K562 (cell line): ENCODE data around the gene TTLL9. TPM values are rescaled to one million over a fixed set of nuclear protein-coding genes. Genes with fewer than 3 reads are reported as not detected.

Experiments used
- ATAC-seq: fragments of 200-7000 bp; cut with Tn5 transposase; 3 replicates; pipeline ENCODE4 v1.9.1; 2020; ENCODE audit warnings: moderate library complexity
- BruUV-seq: library from RNA; stranded (reverse); fragments of 400-500 nt; replicated peaks from 2 replicates; lab custom pipeline; 2021; lab: Mats Ljungman, UMichigan
- CTCF ChIA-PET: fragments of 300-600 bp; formaldehyde crosslinking; extraction: SDS; loops from one replicate; lab custom pipeline; 2021; ENCODE audit warnings: low intra/inter-chr PET ratio; lab: Yijun Ruan, JAX
- POLR2A ChIA-PET: fragments of 300-600, 350-650 bp; sonication (Branson Sonifier 250); formaldehyde crosslinking; extraction: SDS; loops from one replicate; lab custom pipeline; 2021; ENCODE audit warnings: antibody characterized with exemption, inconsistent platforms; lab: Yijun Ruan, JAX
- DNase-seq, 4 experiments: peaks; one replicate each; pipeline versions ENCODE4 v3.0.0 to v3.0.0-alpha.2; 2011 to 2018; ENCODE audit warnings: low spot score in 3 of 4, mixed read lengths in 3 of 4; ENCODE audit errors: extremely low read depth in 1 of 4
- FAIRE-seq: peaks from 2 replicates; lab custom pipeline; 2011; peaks lifted over from hg19 to GRCh38; lab: Jason Lieb, UNC
- H2AFZ ChIP-seq: 2 replicates; pipeline ENCODE4 v1.6.0; 2011; ENCODE audit warnings: low read depth, low read length, control low read depth, inconsistent platforms
- H3K27ac ChIP-seq: fragments of 200-600 bp; 3 replicates; pipeline ENCODE4 v1.8.0; 2011; ENCODE audit warnings: low read depth, mild to moderate bottlenecking, control low read depth, inconsistent platforms, low read length, moderate library complexity, mixed read lengths; ENCODE audit errors: extremely low read depth
- H3K27me3 ChIP-seq, 2 experiments: fragments of 300-600 bp in 1 of 2; 2 replicates in 1 of 2; 3 replicates in 1 of 2; pipeline versions ENCODE4 v1.6.0 to v1.8.0; 2011; ENCODE audit warnings: inconsistent platforms in 2 of 2, low read length in 2 of 2, mild to moderate bottlenecking in 1 of 2, mixed read lengths in 1 of 2, moderate library complexity in 1 of 2; ENCODE audit not compliant: control insufficient read depth in 2 of 2, insufficient read depth in 2 of 2
- H3K36me3 ChIP-seq: fragments of 300-600 bp; 3 replicates; pipeline ENCODE4 v1.8.0; 2011; ENCODE audit warnings: mild to moderate bottlenecking, low read length, inconsistent platforms; ENCODE audit not compliant: control insufficient read depth, insufficient read depth
- H3K4me1 ChIP-seq, 2 experiments: fragments of 200-600 bp in 1 of 2; replicated peaks in 1 of 2; 2 replicates in 1 of 2; 3 replicates in 1 of 2; pipeline versions ENCODE4 v1.5.1 to v1.8.0; 2011; ENCODE audit warnings: inconsistent platforms in 2 of 2, low read length in 2 of 2, mild to moderate bottlenecking in 1 of 2, mixed read lengths in 1 of 2, moderate library complexity in 1 of 2; ENCODE audit not compliant: control insufficient read depth in 2 of 2, insufficient read depth in 2 of 2
- H3K4me2 ChIP-seq: 2 replicates; pipeline ENCODE4 v1.6.1; 2011; ENCODE audit warnings: low read length, control low read depth, inconsistent platforms, mixed read lengths; ENCODE audit not compliant: insufficient read depth
- H3K4me3 ChIP-seq: fragments of 200-600 bp; sonication (generic), shearing (Covaris generic); 2 replicates; pipeline ENCODE4 v1.5.1; 2016; ENCODE audit warnings: control low read depth, inconsistent platforms
- H3K79me2 ChIP-seq: fragments of 200-600 bp; 3 replicates; pipeline ENCODE4 v1.8.0; 2011; ENCODE audit warnings: low read length, inconsistent platforms; ENCODE audit not compliant: control insufficient read depth, insufficient read depth
- H3K9ac ChIP-seq, 2 experiments: 2 replicates each; pipeline versions ENCODE4 v1.6.0 to v1.6.1; 2011; ENCODE audit warnings: low read depth in 2 of 2, low read length in 2 of 2, control low read depth in 1 of 2, inconsistent platforms in 1 of 2, mild to moderate bottlenecking in 1 of 2, mixed read lengths in 1 of 2; ENCODE audit not compliant: insufficient read depth in 1 of 2
- H3K9me1 ChIP-seq: one replicate; pipeline ENCODE4 v1.6.0; 2011; ENCODE audit warnings: inconsistent platforms, mild to moderate bottlenecking, low read length, moderate library complexity; ENCODE audit not compliant: control insufficient read depth, insufficient read depth
- H3K9me3 ChIP-seq: replicated peaks from 2 replicates; pipeline ENCODE4 v1.5.1; 2011; ENCODE audit warnings: low read depth, low read length, inconsistent platforms; ENCODE audit not compliant: control insufficient read depth, insufficient read depth
- H4K20me1 ChIP-seq: replicated peaks from 2 replicates; pipeline ENCODE4 v1.6.1; 2011; ENCODE audit warnings: low read length, inconsistent platforms, mixed read lengths; ENCODE audit not compliant: control insufficient read depth, insufficient read depth
- CREB3 ChIP-seq: fragments of 450-650 bp; conservative IDR thresholded peaks from 2 replicates; pipeline ENCODE4 v1.6.1; 2016; ENCODE audit warnings: missing genetic modification characterization, low read depth, mild to moderate bottlenecking, missing compliant biosample characterization, moderate library complexity
- ILK ChIP-seq: fragments of 450-650 bp; IDR thresholded peaks from 2 replicates; pipeline ENCODE4 v1.6.1; 2016; ENCODE audit warnings: missing genetic modification characterization, low read depth, mild to moderate bottlenecking, missing compliant biosample characterization, moderate library complexity, borderline replicate concordance
- MED1 ChIP-seq: sonication (generic); formaldehyde crosslinking; IDR thresholded peaks from 2 replicates; pipeline ENCODE4 v1.8.1; 2023; ENCODE audit warnings: missing genetic modification reagents, borderline replicate concordance
- STAG1 ChIP-seq: sonication (generic); formaldehyde crosslinking; IDR thresholded peaks from 2 replicates; pipeline ENCODE4 v1.5.0; 2020; ENCODE audit warnings: missing genetic modification reagents, borderline replicate concordance
- ZNF695 ChIP-seq: fragments of 450-650 bp; formaldehyde crosslinking; IDR thresholded peaks from 2 replicates; pipeline ENCODE4 v1.4.0; 2020; ENCODE audit warnings: mild to moderate bottlenecking, moderate library complexity
- ZNF77 ChIP-seq: fragments of 250-450 bp; sonication (Bioruptor Pico); IDR thresholded peaks from 2 replicates; pipeline ENCODE4 v1.5.0; 2020
- WGBS: fragments of 100-300 bp; shearing (Covaris generic); methylation state at CpG from one replicate; pipeline ENCODE4 v1.1.6; 2016; ENCODE audit warnings: low coverage, mixed read lengths; ENCODE audit not compliant: insufficient coverage; ENCODE audit errors: missing lambda C conversion rate; 5-methylcytosine and 5-hydroxymethylcytosine counted together
- in situ Hi-C: fragments of 300-500 bp; cut with MboI; formaldehyde crosslinking; loops from 4 replicates; pipeline ENCODE4 v1.15.0; 2018; ENCODE audit warnings: inconsistent platforms, mixed read lengths
- intact Hi-C: fragments of 100-400 bp; cut with micrococcal nuclease; formaldehyde crosslinking; loops from 2 replicates; pipeline ENCODE4 v1.14.2; 2022
- polyA plus RNA-seq, 8 experiments: library from polyadenylated mRNA; depleted of rRNA in 4 of 8; stranded (reverse) in 5 of 8; unstranded in 3 of 8; fragments of >200 nt; fragmentation: Nextera tagmentation in 2 of 8; fragmentation: Illumina TruSeq in 1 of 8; extraction: Ambion mirVana in 2 of 8; extraction: Trizol in 1 of 8; gene quantifications; 2 replicates each; pipeline versions ENCODE4 v1.2.1 to v1.2.3, GENCODE V29; 2011 to 2014; ENCODE audit warnings: inconsistent platforms in 1 of 8, missing spikeins in 1 of 8
- total RNA-seq, 7 experiments: library from RNA; depleted of rRNA in 6 of 7; stranded (reverse); fragments of >200 nt in 6 of 7; fragmentation: Illumina TruSeq in 2 of 7; extraction: Trizol in 2 of 7; gene quantifications; 2 replicates each; pipeline versions ENCODE4 v1.2.1 to v1.2.3, GENCODE V29; 2011 to 2021; ENCODE audit warnings: low replicate concordance in 1 of 7

TTLL9 gene
- total and polyA plus RNA-seq, 9 of the 15 experiments (the other 6 are each of a cell fraction or from before 2014, with no cell fraction given) = 0.06 to 0.07 TPM; not detected in 7

GRCh38 chr20:31963889-31964288 is 93.5 kb downstream of the TTLL9 start:
- FAIRE-seq (no peak), DNase-seq (no peak), ATAC-seq (no peak)
- Histone ChIP-seq H3K27ac (no peak overlapping the region), H2AFZ (no peak overlapping the region), H3K4me3 (no peak overlapping the region), H4K20me1 (peaks cover 5% of the 10 kb centered on the region), H3K9ac (no peak overlapping the region), H3K36me3 (no peaks in the 10 kb centered on the region), H3K9me3 (no peaks in the 10 kb centered on the region), H3K27me3 (peaks cover 18 to 25% of the 10 kb centered on the region in 2 experiments), H3K4me1 (peaks cover 0 to 11% of the 10 kb centered on the region in 2 experiments; a peak in 2 of 5 replicates), H3K4me2 (no peak overlapping the region), H3K9me1 (no peaks in the 10 kb centered on the region), H3K79me2 (no peaks in the 10 kb centered on the region)
- intact Hi-C loops (no loop called here), in situ Hi-C loops (no loop called here)
- POLR2A ChIA-PET = interaction anchor here (0.7 to 1.6 kb wide), 3 partner anchors 12 to 113 kb away, joined by 3 to 11 read pairs (median 4); partner anchors contain the start of gene PDRG1
- TF ChIP-seq MED1 (CRISPR knock-in tag) (no peak), STAG1 (no peak), CREB3 (tag) (no peak), ILK (tag) (no peak), ZNF77 (CRISPR knock-in tag) (no peak), ZNF695 (no peak)
- no TSS peak for BruUV-seq
- WGBS = 0% methylated on average over 6 of the region's 6 CpGs
- CTCF ChIA-PET = no interaction called here
